Adrenal gland (tissue), 5 donors: ENCODE data around the gene CAMK2D.

Source experiments
- POLR2A ChIP-seq, 2 donors: fragments of 450-650 bp; IDR thresholded peaks; one replicate each; pipeline ENCODE4 v1.6.1; 2017; ENCODE audit warnings: antibody characterized with exemption in 2 of 2, mild to moderate bottlenecking in 2 of 2, moderate library complexity in 1 of 2
- TF ChIP-seq, protein P1 (sequence below), 6 experiments: fragments of 450-650 bp in 4 of 6; fragments of 200-600 bp in 2 of 6; sonication (generic) in 1 of 6; IDR thresholded peaks; 1 replicate in 5 of 6; 2 replicates in 1 of 6; pipeline versions ENCODE4 v1.5.1 to v1.8.0; 2016 to 2021; ENCODE audit warnings: antibody characterized with exemption in 6 of 6, mild to moderate bottlenecking in 2 of 6, moderate library complexity in 1 of 6
- donor health status: DM: no; HTN: no; CAD: no.

DNA sequence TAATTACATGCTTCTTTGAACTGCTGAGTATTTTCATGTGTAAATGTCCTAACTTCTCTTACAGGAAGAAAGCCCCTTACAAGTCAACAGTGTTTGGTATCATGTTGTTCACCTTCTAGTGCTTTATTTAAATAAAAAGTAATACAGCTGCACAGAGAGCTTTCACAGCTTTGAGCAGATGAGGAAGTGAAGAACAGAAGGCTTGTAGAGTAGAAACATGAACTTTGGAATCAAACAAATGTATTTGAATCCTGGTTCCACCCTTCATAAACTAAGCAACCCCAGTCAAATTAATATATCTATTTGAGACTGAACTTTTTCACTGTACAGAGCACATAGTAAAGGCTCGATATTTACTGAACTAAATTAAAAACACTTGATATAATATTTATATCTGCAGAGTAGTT, 120.5 kb downstream of the CAMK2D start:
- TF ChIP-seq, protein P1, sequence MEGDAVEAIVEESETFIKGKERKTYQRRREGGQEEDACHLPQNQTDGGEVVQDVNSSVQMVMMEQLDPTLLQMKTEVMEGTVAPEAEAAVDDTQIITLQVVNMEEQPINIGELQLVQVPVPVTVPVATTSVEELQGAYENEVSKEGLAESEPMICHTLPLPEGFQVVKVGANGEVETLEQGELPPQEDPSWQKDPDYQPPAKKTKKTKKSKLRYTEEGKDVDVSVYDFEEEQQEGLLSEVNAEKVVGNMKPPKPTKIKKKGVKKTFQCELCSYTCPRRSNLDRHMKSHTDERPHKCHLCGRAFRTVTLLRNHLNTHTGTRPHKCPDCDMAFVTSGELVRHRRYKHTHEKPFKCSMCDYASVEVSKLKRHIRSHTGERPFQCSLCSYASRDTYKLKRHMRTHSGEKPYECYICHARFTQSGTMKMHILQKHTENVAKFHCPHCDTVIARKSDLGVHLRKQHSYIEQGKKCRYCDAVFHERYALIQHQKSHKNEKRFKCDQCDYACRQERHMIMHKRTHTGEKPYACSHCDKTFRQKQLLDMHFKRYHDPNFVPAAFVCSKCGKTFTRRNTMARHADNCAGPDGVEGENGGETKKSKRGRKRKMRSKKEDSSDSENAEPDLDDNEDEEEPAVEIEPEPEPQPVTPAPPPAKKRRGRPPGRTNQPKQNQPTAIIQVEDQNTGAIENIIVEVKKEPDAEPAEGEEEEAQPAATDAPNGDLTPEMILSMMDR (IDR thresholded peaks at IDR 0.05) = no peak
- TF ChIP-seq POLR2A (IDR thresholded peaks at IDR 0.05) = no peak
